GM12873 (cell line): Measurements from ENCODE around the gene ASB1.

Experiments used
- TF ChIP-seq, protein P1 (sequence below): IDR thresholded peaks from 2 replicates; pipeline ENCODE4 v1.5.1; 2012; ENCODE audit warnings: low read depth, mild to moderate bottlenecking, moderate library complexity, low read length, control low read depth; ENCODE audit not compliant: insufficient read depth; ENCODE audit errors: missing control alignments

The ASB1 gene

GRCh38 chr2:238425979-238426567 lies 654 bp upstream of the ASB1 start:
- TF ChIP-seq, protein P1, sequence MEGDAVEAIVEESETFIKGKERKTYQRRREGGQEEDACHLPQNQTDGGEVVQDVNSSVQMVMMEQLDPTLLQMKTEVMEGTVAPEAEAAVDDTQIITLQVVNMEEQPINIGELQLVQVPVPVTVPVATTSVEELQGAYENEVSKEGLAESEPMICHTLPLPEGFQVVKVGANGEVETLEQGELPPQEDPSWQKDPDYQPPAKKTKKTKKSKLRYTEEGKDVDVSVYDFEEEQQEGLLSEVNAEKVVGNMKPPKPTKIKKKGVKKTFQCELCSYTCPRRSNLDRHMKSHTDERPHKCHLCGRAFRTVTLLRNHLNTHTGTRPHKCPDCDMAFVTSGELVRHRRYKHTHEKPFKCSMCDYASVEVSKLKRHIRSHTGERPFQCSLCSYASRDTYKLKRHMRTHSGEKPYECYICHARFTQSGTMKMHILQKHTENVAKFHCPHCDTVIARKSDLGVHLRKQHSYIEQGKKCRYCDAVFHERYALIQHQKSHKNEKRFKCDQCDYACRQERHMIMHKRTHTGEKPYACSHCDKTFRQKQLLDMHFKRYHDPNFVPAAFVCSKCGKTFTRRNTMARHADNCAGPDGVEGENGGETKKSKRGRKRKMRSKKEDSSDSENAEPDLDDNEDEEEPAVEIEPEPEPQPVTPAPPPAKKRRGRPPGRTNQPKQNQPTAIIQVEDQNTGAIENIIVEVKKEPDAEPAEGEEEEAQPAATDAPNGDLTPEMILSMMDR: no peak

- TF ChIP-seq, protein P1: no peak
Measured at GRCh38 chr2:238427435-238428162, 872 bp downstream of the ASB1 start.

- TF ChIP-seq, protein P1: no peak
Measured at GRCh38 chr2:238428866-238429265, 2.1 kb downstream of the ASB1 start.

DNA sequence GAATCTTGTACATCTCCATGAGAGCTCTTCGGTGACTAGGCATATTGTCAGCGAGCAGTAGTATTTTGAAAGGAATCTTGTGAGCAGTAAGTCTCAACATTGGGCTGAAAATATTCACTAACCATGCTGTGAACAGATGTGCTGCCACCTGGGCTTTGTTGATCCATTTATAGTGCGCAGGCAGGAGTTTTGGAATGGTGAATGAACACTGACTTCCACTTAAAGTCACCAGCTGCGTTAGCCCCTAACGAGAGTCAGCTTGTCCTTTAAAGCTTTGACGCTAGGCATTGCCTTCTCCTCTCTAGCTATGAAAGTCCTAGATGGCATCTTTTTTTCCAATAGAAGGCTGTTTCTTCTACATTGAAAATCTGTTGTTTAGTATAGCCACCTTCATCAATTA lies 4.1 kb downstream of the ASB1 start:
- TF ChIP-seq, protein P1: no peak

DNA sequence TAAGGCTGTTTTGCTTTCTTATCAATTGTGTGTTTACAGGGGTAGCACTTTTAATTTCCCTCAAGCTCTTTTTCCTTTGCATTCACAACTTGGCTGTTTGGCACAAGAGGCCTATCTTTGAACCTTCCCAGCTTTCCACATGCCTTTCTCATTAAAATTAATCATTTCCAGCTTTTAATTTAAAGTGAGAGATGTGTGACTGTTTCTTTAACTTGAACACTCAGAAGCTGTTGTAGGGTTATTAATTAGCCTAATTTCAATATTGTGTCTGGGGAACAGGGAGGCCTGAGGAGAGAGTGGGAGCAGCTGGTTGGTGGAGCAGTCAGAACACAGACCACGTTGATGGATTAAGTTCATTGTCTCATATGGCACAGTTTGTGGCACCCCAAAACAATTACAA lies 4.7 kb downstream of the ASB1 start:
- TF ChIP-seq, protein P1: no peak

- TF ChIP-seq, protein P1: no peak
Measured at GRCh38 chr2:238433300-238433915, 6.7 kb downstream of the ASB1 start.

GRCh38 chr2:238433941-238434845 lies 7.5 kb downstream of the ASB1 start:
- TF ChIP-seq, protein P1: no peak
